Hematopoietic multipotent progenitor cell treated with erythropoietin and hydrocortisone succinate and interleukin-3 and kit ligand, for 4 days (in vitro differentiated cells): Measurements from ENCODE around the gene ACP7.
"Not testable (repeated sequence)": the region's sequence is repeated elsewhere in the genome, so short reads cannot be mapped to it uniquely, and the experiment has no call there.

Experiments
- DNase-seq: peaks from one replicate; pipeline ENCODE4 v3.0.0-alpha.2; 2015

ACP7 gene

DNA sequence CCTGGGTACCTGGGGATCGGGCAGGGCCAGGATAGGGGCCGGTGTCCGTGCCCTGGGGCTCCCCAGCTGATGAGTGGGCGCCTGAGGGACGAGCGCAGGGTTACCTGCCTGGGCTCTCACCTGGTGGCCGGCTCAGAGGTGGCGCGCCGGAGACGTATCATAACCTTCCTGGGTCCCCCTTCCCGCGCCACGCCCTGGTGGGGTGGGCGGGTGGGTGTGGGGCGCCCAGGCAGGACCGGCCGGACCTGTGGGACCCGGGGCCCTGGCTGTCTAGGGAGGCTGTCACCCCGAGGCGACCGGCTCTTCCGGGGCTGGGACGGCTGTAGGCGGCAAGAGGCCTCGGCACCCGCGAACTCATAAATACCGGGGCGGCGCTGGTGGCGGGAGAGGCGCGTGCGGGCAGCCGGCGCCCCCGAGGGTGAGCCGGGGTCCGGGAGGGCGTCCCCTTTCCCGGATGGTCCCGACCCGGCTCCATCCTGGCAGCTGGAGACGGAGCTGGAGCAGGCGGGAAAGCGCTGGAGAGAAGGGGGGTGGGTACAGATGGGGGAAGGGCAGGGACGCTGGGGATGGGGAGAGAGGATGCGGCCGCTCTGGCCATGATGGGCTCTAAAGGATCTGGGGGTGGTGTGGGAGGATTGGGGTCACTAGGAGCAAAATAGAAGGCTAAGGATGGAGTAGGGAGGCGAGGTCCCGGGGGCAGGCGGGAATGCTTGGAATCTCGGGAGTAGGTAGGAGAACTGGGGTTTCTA is at the start of gene ACP7:
TSS of gene ACP7 (plus strand) at position 386 of the 749 bp plus-strand sequence. CDS start 902 bp downstream, outside the sequence.
- DNase-seq = no peak

DNA sequence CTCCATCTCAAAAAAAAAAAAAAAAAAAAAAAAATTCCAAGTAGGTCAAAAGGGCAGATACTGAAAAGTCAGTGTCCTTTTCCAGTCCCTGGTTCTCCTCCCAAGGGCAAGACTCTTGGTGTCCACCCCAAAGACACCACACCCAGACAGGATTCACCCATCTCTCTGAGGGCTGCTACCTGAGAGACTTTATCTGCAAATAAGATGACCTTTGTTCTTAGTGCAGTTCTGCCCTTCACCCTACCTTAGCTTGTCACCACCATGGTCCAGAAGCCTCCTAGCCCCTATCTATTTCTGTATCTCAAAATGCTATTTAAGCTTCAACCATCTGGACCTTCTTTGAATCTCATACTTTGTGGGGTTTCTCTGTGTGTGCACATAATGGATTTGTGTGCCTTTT is 47.6 kb upstream of the ACP7 start:
- DNase-seq = no peak

DNA sequence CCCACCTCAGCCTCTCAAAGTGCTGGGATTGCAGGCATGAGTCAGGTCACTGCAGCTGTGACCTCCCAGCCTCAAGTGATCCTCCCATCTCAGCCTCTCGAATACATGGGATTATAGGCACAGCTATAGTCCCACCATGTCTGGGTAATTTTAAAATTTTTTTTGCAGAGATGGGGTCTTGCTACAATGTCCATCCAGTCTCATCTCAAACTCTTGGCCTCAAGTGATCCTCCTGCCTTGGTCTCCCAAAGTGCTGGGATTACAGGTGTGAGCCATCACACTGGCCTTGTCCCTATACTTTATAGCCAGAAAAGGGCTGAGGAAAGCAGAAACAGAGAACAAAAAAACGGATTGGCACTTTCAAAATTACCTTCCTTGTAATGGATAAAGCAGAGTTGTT is 47.0 kb upstream of the ACP7 start:
- DNase-seq = no peak

GRCh38 chr19:39038098-39038497 is 46.1 kb upstream of the ACP7 start:
- DNase-seq = peak; percentile 66

- DNase-seq = no peak
Measured at GRCh38 chr19:39045506-39045905, 38.7 kb upstream of the ACP7 start.

GRCh38 chr19:39046037-39046821 is 37.9 kb upstream of the ACP7 start:
- peak; percentile 61 for DNase-seq

- DNase-seq = no peak
Measured at GRCh38 chr19:39047073-39047472, 37.1 kb upstream of the ACP7 start.

DNA sequence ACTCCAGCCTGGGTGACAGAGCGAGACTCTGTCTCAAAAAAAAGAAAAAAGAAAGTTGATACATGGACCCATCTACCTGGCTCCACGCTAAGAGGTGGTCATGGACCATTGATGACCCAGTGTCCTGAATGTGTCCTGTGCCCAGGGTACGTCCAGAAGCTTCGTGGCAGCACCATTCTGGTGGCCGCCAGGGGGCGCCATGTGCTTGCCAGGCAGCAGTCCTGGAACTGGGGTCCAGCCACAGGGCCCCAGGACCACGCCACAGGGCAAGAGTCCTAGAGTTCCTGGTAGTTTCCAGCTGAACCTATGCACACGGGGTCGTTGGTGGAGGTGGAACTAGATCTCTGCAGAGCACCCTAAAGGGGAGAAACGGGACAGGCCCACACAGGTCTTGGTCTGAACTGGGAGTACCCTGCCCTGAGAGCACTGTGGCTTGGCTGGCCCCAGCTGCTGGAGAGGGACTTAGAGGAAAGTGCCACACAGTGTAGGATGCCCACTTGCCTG is 31.9 kb upstream of the ACP7 start:
- peak; percentile 71 for DNase-seq

DNA sequence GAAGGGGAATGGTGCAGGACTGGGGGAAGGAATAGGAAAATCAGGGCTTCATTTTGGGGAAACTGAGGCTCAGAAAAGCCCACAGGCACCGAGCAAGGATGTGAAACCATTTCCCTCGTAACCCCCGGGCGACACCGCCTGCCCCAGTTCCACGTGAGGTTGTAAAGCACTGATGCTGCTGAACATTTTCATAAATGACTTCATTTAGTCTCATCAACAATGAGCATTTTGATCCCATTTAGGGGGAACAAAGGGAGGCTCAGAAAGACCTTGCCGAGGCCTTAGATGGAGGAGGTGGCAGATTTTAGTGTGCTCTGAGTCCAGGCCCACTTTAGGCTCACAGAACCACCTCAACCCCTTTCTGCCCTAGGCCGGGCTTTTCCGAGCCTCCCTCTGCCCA is 31.3 kb upstream of the ACP7 start:
- no peak for DNase-seq

DNA sequence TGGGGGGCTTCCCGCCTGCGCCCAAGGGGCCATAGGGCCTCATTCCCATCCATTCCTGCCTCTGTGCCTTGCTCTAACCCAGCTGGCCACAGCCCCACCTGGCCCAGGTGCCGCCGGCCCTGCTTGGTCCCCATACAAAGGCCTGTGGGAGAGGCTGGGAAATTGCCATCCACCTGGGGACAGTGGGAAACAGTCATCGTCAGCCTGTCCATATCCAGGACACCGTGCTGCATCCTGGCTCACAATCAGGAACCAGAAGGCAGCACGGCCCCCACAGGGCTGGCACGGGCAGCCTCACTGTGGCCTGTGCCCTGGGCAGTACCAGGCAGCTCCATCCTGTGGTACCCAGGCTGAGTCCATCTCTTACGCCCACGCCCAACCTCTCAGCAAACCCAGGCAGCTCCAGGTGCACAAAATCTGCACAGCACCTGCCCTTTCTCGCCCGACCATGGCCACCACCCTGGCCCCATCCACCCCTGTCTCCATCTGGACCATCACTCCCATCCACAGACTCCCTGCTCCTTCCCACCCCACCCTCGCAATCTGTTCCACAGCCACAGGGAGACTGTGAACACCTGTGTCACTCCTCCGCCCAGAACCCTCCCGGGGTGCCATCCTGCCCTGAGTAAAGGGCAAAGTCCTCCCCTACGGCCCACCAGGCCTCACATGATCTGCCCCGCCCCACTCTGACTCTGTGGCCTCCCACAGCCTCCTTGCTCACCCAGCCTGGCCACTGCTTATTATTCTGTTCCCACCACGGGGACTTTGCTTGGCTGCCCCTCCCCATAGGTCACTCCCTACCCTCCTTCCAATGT is 30.7 kb upstream of the ACP7 start:
- DNase-seq = no peak

- no peak for DNase-seq
Measured at GRCh38 chr19:39054091-39054470, 30.1 kb upstream of the ACP7 start.

- DNase-seq = no peak
Measured at GRCh38 chr19:39057615-39058014, 26.6 kb upstream of the ACP7 start.

DNA sequence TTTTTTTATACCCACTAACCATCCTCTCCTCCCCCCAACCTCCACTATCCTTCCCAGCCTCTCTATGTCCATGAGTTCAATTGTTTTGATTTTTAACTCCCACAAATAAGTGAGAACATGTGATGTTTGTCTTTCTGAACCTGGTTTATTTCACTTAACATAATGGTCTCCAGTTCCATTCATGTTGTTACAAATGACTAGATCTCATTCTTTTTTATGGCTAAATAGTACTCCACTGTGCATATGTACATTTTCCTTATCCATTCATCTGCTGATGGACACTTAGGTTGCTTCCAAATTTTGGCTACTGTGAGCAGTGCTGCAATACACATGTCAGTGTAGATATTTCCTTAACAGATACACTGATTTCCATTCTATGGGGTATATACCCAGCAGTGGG is 24.9 kb upstream of the ACP7 start:
- DNase-seq = no peak

GRCh38 chr19:39060171-39060570 is 24.0 kb upstream of the ACP7 start:
- peak; percentile 20 for DNase-seq

DNA sequence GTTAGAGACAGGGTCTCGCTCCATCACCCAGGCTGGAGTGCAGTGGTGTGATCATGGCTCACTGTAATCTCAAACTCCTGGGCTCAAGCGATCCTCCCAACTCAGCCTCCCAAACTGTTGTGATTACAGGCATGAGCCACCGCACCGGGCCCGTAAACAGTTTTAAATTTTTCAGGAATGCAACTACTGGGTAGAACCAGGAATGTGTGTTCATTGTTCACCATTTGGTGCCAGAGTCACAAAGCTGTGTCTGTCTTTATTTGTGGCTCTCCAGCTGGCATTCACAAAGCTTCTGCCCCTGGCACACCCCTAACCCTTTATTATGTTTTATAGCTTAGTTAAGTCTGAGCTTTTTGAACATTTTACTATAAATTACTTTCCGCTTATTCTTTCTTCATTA is 19.8 kb upstream of the ACP7 start:
- DNase-seq = no peak

DNA sequence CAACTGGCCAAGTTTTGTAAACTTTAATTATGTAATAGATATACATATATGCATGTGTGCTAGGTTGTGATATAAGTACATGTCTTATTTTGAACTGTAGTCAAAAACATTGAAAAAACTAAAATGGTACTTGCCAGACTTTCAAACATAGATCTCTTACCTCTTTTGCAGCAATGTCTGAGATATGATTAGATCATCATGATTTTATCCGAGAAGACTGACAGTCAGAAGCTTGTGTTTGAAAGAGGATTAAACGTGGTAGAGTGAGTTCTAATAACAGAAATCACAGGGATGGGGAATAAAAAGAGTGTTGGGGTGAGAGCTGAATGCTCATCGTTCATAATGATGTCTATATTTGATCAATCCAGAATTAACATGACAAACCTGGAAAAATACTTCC is 18.2 kb upstream of the ACP7 start:
- no peak for DNase-seq

DNA sequence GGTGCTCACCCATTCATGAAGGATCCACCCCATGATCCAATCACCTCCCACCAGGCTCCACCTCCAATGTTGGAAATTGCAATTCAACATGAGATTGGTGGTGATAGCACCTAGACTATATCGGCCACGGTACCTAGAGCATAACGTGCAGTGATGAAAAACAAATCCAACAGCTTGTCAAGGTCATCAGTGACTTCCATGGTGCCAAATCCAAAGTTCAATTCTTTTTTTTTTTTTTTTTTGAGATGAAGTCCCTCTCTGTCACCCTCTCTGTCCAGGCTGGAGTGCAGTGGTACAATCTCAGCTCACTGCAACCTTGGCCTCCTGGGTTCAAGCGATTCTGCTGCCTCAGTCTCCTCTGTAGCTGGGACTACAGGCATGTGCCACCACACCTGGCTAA is 17.1 kb upstream of the ACP7 start:
- DNase-seq = no peak

GRCh38 chr19:39068259-39068658 is 15.9 kb upstream of the ACP7 start:
- not testable (repeated sequence) for DNase-seq

DNA sequence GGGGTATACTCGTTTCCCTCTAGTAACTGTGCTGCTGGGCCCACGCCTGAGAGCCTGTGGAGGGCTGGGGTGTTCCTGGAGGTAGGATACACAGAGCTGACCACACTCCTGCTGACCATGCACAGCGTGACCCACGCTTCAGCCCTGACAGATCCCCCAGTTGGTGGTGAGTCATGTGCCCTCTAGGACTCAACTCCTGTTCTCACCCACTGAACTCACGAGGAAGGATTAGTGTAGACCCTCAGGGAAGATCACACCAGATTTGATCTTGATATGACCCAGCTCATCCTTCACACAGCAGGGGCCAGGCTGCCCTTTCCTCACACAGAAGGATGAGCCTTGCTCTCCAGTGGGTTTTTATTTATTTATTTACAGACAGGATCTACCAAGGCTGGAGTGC is 13.3 kb upstream of the ACP7 start:
- no peak for DNase-seq

DNA sequence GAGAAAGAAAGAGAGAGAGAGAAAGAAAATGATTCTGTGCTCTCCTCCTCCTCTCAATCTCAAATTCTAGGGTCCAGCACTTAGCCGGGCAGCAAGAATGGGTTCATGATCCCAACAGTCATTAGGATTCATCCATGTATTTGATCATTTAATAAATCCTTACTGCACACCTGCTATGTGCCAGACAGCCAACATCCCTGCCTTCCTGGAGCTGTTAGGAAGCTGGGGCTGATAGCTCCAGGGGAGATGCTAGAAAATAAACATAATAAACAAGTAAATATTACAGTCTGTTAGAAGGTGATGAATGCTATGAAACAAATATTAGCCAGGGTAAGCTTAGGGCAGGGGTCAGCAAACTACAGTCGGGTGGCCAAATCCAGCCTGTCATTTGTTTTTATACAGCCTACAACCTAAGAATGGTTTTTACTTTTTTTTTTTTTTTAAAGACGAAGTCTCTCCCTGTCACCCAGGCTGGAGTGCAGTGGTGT is 9.9 kb upstream of the ACP7 start:
- DNase-seq = no peak

DNA sequence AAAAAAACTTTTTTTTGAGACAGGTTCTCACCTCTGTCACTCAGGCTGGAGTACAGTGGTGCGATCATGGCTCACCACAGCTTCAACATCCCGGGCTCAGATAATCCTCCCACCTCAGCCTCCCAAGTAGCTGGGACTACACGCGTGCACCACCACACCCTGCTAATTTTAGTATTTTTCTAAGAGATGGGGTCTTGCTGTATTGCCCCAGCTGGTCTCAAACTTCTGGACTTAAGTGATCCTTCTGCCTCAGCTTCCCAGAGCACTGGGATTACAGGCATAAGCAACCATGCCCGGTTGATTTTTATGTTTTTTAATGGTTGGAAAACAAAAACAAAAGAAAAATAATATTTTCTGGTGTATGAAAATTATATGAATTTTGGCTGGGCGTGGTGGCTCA is 9.2 kb upstream of the ACP7 start:
- no peak for DNase-seq

- no peak for DNase-seq
Measured at GRCh38 chr19:39077323-39077722, 6.8 kb upstream of the ACP7 start.
